HG03039 (cell line): ENCODE measurements around the gene SPRR2B.
"Not testable (repeated sequence)": the region's sequence is repeated elsewhere in the genome, so short reads cannot be mapped to it uniquely, and the experiment has no call there.

Experiments used
- ATAC-seq: cut with Tn5 transposase; IDR thresholded peaks from one replicate; pipeline ENCODE4 v1.9.1; 2021; ENCODE audit warnings: mild to moderate bottlenecking, moderate library complexity; ENCODE audit not compliant: unreplicated experiment

The SPRR2B gene

GRCh38 chr1:153035211-153035610, 36.2 kb downstream of the SPRR2B start:
- ATAC-seq = no peak

DNA sequence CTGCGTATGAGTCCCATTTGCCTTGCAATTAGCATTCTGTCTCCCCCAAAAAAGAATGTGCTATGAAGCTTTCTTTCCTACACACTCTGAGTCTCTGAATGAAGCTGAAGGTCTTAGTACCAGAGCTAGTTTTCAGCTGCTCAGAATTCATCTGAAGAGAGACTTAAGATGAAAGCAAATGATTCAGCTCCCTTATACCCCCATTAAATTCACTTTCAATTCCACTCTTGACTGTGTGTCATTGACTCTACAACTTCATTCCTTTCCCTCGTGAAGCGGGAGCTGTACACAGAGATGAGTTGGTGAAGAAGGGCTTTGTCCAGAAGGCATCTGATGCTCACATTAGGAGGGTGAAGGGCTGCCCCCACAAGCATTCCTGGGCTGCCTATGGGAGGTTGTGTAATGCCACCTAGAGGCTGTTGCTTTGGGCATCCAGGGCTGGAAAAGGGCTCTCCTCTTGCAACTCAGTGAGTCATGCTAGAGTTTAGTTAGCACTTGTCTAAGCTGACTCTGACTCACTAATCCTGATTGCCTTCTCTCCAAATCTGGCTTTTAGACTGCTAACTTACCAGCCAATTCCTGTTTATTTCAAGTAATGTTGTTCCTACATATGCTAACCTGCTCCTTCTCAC, 38.6 kb downstream of the SPRR2B start:
- no peak for ATAC-seq

DNA sequence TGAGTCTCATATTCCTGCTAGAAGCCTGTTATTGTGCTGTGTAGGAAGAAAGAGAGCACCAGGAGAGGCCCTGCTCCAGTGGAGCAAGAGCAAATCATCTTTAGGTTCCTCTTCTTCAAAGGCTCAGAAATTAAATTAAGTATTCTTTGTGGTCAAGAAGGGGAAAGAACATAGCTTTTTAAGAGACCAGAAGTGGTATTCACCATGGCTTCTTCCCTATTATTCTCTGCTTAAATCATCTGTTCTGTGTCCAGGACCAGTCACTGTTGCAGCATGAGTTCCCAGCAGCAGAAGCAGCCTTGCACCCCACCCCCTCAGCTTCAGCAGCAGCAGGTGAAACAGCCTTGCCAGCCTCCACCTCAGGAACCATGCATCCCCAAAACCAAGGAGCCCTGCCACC, 39.3 kb downstream of the SPRR2B start:
- ATAC-seq = no peak

GRCh38 chr1:153030895-153031294, 40.5 kb downstream of the SPRR2B start, which contains the start of gene SPRR1B:
SPRR1B (plus strand) TSS chr1:153031203; CDS start chr1:153032346, 1,143 bp downstream.
- no peak for ATAC-seq

- no peak for ATAC-seq
These were observed 42.6 kb downstream of the SPRR2B start for GRCh38 chr1:153028766-153029165.

DNA sequence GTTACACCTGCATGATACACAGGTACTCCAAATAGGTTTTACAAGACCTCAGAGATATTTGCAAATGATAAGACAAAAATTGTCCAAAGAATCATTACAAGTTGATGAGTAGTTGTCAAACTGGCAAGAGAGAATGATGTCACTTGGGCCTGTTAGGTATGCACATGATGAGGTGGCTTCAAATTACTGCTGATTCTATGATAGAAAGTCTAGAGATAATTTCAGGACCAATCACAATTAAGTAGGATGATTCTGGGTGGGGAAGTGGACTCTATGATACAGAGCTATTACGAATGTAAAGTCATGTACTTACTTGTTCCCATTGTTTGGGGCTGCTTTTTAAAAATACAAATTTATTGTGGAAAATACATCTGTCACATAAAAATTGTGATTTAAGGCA, 45.6 kb downstream of the SPRR2B start:
- no peak for ATAC-seq

DNA sequence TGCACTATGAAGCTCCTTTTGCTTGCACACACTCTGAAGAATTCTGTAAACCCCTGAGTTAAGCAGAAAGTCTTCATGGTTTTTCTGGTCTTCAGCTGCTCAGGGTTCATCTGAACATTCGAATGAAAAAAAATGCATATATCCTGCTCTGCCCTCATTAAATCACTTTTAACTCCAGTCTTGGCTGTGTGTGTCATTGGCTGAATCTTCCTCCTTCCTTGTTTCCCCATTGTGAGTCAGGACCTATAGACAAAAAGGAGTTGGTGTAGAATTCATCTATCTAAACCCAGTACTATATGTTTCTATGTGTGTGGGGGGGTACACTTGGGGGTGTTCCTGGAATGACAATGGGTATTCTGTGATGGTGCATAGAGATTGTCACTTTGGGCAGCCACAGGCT, 47.0 kb downstream of the SPRR2B start:
- ATAC-seq = no peak

DNA sequence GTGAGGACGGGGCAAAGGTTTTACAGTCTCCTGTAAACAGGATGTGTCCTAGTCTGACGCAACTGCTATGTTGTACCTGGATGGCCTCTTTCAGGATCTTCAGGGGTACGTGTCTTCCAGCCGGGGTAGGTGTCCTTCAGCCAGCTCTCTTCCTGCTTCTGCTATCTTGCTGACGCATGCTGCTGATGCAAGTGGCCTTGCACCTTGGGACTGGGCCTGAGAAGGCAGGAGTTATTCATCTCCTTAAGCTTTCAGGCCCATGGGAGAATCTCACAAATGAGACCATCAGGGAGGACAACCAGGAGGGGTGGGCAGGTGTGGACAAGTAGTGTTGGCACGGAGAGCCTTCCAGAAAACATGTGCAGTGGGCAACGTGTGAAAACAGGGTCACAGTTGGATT, 48.3 kb downstream of the SPRR2B start:
- ATAC-seq = no peak

GRCh38 chr1:153022340-153022739, 49.1 kb downstream of the SPRR2B start:
- not testable (repeated sequence) for ATAC-seq

DNA sequence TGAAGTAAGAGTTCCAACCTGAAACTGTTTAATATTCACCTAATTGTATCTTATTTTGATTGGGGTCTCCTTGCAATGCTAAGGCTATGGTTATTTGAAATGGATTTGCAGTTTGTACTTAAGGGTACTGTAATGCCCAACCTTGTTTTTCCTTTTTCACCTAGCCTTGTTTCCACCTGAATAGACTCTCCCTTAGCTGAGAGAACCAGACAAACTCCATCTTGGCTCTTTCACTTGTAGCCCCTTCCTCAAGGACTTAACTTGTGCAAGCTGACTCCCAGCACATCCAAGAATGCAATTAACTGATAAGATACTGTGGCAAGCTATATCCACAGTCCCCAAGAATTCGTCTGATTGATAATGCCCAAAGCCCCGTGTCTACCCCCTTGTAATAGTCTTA, 49.6 kb downstream of the SPRR2B start:
- not testable (repeated sequence) for ATAC-seq
